NB4 (cell line): ENCODE measurements around the gene SLC35E1.

Experiments used
- DNase-seq: peaks from one replicate; pipeline ENCODE4 v3.0.0; 2010; ENCODE audit warnings: low read depth
- H3K4me3 ChIP-seq: one replicate; pipeline ENCODE4 v1.5.1; 2011; ENCODE audit warnings: mild to moderate bottlenecking, low read depth, low read length, moderate library complexity
- CTCF ChIP-seq: IDR thresholded peaks from one replicate; pipeline ENCODE4 v1.5.1; 2012; ENCODE audit warnings: low read depth, low read length
- MAX ChIP-seq: IDR thresholded peaks from 2 replicates; pipeline ENCODE4 v1.6.1; 2011; ENCODE audit warnings: low read depth, low read length
- MYC ChIP-seq: IDR thresholded peaks from 2 replicates; pipeline ENCODE4 v1.6.1; 2011; ENCODE audit warnings: low read depth, low read length
- POLR2A ChIP-seq: IDR thresholded peaks from 2 replicates; pipeline ENCODE4 v1.6.1; 2011; ENCODE audit warnings: mild to moderate bottlenecking; ENCODE audit not compliant: insufficient read length; ENCODE audit errors: extremely low read depth

SLC35E1 gene

GRCh38 chr19:16596399-16596798 lies 24.2 kb upstream of the SLC35E1 start:
- no peak overlapping the region for H3K4me3 ChIP-seq
- no peak for TF ChIP-seq CTCF
- no peak for TF ChIP-seq POLR2A
- TF ChIP-seq MYC = no peak
- TF ChIP-seq MAX = no peak
- no peak for DNase-seq

- no peak overlapping the region for H3K4me3 ChIP-seq
- TF ChIP-seq CTCF (no peak), MYC (no peak), POLR2A (no peak), MAX (no peak)
- no peak for DNase-seq
These were observed 22.9 kb upstream of the SLC35E1 start for GRCh38 chr19:16595097-16595496.

GRCh38 chr19:16594681-16595091 lies 22.5 kb upstream of the SLC35E1 start:
- no peak overlapping the region for H3K4me3 ChIP-seq
- TF ChIP-seq MYC (no peak), POLR2A (no peak), MAX (no peak), CTCF (no peak)
- no peak for DNase-seq

- DNase-seq = peak; percentile 64
- H3K4me3 ChIP-seq = no peak overlapping the region
- TF ChIP-seq MYC = peak; percentile 39; the same call in 1 of the 2 replicates
- TF ChIP-seq POLR2A = no peak
- no peak for TF ChIP-seq CTCF
- TF ChIP-seq MAX = peak; percentile 47; the same call in 1 of the 2 replicates
These were observed 21.9 kb upstream of the SLC35E1 start for GRCh38 chr19:16594131-16594586.

GRCh38 chr19:16593181-16593580 lies 21.0 kb upstream of the SLC35E1 start:
- TF ChIP-seq POLR2A (no peak), MYC (no peak), CTCF (no peak), MAX (no peak)
- H3K4me3 ChIP-seq = no peak overlapping the region
- DNase-seq = no peak
